NCI-H460 (cell line): ENCODE measurements around the gene EYA2. TPM values are rescaled to one million over a fixed set of nuclear protein-coding genes. Genes with fewer than 3 reads are reported as not detected.
"Not testable (repeated sequence)": the region's sequence is repeated elsewhere in the genome, so short reads cannot be mapped to it uniquely, and the experiment has no call there.

Experiments used
- DNase-seq: peaks from one replicate; pipeline ENCODE4 v3.0.0-alpha.2; 2016; ENCODE audit warnings: low read depth; ENCODE audit errors: extremely low read depth
- total RNA-seq: library from RNA; depleted of rRNA; stranded (reverse); fragments of >200 nt; shearing (Covaris generic); gene quantifications from 2 replicates; pipeline ENCODE4 v1.2.3, GENCODE V29; 2014

The EYA2 gene
- total RNA-seq, 1 experiment from 2014 or later = 0.32 TPM

DNA sequence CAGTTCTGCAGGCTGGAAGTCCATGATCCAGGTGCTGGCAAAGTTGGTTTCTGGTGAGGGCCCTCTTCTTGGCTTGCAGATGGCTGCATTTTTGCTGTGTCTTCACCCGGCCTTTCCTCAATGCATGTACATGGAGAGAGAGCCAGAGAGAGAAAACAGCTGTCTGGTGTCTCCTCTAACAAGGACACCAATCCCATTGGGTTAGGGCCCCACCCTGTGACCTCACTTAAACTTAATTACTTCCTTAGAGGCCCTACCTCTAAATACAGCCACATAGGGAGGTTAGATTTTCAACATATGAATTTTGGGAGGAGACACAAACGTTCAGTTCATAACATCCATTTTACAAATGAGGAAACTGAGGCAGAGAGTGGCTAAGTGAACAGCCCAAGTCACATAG, 259.4 kb downstream of the EYA2 start:
- no peak for DNase-seq

GRCh38 chr20:47156301-47157137, 261.9 kb downstream of the EYA2 start:
- no peak for DNase-seq

DNA sequence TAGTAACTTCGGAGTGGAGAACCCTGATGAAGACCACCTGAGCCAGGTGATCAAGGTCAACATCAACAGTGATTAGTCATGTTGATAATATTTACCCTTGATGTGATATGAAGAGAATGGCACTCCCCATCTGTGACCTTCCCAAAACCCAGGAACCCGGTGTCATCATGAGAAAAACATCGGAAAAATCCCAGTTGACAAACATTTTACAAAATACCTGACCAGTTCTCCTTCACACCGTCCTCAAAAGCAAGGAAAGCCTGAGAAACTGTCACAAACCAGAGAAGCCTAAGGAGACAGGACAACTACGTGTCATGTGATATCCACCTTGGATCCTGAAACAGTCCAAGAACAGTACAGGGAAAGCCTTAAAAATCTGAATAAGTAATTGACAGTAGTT, 264.5 kb downstream of the EYA2 start:
- no peak for DNase-seq

DNA sequence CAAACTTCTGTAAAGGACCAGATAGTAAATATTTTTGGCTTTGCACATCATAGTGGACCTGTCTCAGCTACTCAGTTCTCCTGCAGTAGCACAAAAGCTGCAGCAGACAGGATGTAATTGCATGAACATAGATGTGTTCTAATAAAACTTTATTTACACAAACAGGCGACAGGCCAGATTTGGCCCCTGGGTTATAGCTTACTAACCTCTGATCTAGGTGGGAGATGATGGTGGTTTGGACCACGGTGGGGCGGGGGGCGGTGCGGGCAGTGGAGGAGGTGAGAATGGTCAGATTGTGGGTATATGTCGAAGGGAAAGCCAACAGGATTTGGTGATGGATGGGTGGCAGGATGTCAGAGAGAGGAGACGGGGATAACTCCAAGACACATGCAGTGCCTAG, 265.6 kb downstream of the EYA2 start:
- DNase-seq = no peak

DNA sequence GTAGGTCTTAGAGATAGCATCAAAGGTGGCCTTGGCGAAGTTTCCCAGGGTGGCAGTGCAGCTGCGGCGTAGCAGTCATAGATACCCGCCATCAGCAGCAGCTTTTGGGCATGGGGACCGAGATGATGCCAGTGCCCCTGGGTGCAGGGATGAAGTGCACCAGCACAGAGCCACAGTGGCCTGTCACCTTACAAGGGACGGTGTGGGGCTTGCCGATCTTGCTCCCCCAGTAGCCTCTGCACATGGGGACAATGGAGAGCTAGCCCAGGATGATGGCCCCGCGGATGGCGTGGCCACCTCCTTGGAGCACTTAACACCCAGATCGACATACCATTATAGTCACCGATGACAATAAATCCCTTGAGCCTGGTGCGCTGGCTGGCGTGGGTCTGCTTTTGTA, 266.3 kb downstream of the EYA2 start:
- no peak for DNase-seq

DNA sequence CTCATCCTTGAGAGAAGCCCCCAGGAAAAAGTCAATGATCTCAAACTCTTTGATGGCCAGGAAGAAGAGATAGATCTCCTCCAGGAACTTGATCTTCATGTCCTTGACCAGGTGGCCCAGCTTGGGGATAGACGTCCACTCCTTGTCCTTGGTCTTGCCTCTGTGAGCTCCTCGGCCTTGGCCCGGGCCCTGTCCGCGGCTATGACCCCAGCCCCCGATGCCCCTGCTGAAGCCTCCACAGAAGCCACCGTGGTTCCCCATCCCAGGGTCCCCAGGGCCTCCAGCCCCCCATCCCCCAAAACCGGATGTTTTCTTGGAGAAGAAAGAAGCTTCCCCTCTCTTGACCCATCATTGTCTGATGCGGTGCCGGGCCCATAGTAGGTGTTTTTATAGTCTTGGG, 266.8 kb downstream of the EYA2 start:
- no peak for DNase-seq

DNA sequence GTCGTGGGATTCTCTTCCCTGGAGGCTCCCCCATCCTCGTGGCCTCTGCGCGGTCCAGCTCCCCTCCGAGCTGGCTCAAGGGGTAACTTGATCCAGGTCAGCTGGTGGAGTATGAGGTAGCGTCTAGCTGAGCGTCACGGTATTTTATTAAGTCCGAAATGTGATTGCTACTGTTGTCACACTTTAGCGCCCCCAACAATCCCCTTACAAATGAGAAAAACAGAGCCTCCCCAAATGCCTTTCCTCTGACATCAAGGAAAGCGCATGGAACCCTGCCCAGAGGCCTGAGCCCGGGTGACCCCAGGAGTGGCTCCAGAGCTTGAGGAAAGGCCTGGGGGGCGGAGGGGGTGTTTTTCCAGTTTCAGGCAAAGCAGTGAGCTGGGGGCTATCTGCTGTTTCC, 269.5 kb downstream of the EYA2 start:
- DNase-seq = no peak

GRCh38 chr20:47165376-47165865, 270.8 kb downstream of the EYA2 start:
- DNase-seq = no peak

GRCh38 chr20:47167846-47168245, 273.2 kb downstream of the EYA2 start:
- no peak for DNase-seq

DNA sequence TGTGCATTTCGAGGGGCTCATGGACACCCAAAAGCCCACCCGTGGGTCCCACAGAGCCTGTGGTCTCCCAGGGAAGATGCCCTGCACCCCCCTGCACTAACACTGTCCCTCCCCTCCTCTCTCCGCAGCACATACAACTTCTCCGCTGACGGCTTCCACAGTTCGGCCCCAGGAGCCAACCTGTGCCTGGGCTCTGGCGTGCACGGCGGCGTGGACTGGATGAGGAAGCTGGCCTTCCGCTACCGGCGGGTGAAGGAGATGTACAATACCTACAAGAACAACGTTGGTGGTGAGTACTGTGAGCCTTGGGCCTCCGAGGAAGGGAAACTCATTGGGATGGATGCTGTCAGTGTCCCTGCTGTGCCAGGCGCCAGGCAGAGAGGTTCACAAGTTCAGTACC, 277.9 kb downstream of the EYA2 start:
- DNase-seq = no peak

DNA sequence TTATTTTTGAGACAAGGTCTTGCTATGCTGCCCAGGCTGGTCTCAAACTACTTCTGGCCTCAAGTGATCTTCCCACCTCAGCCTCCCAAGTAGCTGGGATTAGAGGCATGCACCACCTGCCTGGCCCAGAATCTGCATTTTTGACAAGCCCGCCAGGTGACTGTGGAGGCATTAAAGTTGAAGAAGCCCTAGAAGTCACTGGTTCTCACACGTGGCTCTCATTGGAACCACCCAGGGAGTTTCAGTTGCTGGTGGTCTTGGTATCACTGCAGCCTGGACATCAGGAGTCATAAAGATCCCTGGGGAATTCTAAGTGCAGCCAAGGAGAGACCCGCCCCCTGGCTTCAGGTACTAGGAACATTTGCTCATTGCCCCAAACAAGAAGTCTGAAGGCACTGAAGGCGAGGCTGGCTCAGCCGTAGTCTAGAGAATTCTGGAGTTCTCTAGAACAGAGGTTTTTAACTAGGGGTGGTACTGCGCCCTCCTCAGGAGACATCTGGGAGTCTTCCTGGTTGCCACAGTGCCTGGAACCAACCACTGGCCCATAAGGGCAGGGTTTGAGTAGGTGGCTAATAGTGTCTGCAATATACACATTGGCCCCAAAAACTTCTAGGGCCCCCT, 279.1 kb downstream of the EYA2 start:
- no peak for DNase-seq

DNA sequence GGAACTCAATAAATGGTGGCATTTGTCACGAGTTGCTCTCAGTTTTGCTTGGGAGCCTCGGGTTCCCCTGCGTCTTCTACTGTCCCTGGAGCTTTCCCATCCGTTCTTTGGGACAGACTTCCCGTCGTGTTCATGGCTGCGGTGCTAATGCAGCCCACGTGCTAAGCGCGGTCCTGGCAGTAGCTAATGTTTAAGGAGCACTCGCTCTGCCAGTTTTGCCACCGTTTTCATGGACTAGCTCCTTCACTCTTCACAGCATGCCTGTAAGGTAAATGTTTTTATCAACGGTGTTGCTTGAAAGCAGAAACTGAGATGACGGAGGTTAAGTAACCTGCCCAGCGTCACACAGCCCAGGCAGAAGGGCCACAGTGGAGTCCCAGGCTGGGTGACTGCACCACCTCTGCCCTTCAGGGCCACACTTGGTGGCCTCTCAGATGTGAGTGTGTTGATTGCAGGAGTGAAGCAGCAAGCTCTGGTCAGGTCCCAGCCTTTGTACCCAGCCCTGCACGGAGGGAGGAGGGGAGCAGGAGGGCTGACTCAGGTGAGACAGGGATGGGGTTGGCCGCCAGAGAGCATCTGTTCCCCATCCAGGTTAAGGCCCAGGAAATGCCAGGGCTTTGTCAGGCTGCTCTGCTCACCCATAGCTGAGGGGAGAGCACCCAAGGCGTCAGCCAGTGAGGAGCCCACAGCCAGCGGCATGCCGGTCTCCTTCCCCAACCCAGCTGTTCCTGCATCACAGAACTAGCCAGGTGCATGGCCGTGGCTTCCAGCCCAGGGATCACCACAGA, 280.0 kb downstream of the EYA2 start:
- no peak for DNase-seq

- no peak for DNase-seq
Measured at GRCh38 chr20:47175493-47175892, 280.9 kb downstream of the EYA2 start.

DNA sequence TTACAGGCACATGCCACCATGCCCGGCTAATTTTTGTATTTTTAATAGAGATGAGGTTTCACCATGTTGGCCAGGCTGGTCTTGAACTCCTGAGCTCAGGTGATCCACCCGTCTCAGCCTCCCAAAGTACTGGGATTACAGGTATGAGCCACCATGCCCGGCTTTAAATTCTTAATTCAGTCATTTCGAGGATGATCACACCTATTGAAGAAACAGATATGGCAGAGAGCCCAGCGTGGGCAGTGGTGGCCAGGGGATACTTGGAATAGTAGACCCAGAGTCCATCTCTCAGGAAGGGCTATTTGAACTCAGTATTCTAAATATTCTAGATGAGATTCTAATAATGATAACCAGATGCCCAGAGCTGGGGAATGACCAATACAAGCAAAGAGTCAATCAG, 281.6 kb downstream of the EYA2 start:
- not testable (repeated sequence) for DNase-seq

GRCh38 chr20:47178277-47178676, 283.6 kb downstream of the EYA2 start:
- DNase-seq = no peak

GRCh38 chr20:47178851-47179250, 284.2 kb downstream of the EYA2 start:
- no peak for DNase-seq

- DNase-seq = no peak
Measured at GRCh38 chr20:47179267-47179666, 284.6 kb downstream of the EYA2 start.

DNA sequence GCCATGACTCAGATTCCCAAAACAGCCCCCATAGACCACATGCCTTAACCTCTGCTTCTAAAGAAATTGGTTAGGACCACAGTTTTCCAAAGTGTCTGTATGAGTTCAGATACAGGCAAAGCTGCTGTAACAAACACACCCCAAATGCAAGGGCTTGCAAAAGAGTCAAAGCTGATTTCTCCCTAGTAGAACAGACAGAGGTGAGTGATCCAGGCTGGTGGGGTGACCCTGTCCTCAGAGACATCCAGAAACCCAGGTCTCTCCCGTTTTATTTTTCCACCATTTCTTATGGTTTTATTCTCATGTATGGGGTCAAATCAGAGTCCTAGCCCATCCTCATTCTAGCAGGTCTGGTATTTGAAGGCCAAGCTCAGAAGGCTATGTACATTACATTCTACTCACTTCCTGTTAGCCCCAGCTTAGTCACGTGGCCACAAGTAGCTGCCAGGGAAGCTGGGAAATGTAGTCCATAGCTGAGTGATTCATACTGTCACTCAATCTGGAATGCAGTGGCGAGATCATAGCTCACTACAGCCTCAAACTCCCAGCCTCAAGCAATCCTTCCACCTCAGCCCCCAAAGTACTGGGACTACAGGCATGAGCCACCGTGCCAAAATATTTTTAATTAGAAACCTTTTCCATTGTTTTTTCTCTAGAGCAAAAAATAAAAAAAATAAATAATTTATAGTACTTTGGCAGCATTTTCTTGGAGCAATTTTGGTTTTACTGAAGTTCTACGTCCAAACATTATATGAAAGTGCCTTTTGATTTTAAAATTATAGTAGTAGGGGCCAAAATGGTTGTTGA, 286.6 kb downstream of the EYA2 start:
- DNase-seq = peak; percentile 43

- no peak for DNase-seq
Measured at GRCh38 chr20:47183367-47183766, 288.7 kb downstream of the EYA2 start.

- no peak for DNase-seq
Measured at GRCh38 chr20:47187450-47188195, 293.0 kb downstream of the EYA2 start.
